ENCODE measurements around the gene CTSL.

The CTSL gene

DNA sequence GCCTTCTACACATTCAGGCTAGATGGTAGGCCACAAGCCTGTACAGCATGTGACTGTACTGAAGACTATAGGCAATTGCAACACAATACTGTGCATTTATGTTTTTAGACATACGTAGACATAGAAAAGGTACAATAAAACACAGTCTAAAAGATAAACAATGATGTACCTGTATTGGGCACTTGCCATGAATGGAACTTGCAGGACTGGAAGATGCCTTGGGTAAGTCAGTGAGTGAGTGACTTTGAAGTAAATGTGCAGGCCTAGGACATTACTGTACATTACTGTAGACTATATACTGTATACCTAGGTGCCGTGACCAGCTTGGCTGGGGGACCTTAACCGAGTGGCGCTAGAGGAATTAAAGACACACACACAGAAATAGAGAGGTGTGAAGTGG is 53.1 kb downstream of the CTSL start:
- H3K4me3 ChIP-seq (ENCODE audit: control insufficient read depth, low read depth, low read length) = no peak overlapping the region
- DNase-seq (ENCODE audit: low read depth) = no peak
- TF ChIP-seq, protein P1, sequence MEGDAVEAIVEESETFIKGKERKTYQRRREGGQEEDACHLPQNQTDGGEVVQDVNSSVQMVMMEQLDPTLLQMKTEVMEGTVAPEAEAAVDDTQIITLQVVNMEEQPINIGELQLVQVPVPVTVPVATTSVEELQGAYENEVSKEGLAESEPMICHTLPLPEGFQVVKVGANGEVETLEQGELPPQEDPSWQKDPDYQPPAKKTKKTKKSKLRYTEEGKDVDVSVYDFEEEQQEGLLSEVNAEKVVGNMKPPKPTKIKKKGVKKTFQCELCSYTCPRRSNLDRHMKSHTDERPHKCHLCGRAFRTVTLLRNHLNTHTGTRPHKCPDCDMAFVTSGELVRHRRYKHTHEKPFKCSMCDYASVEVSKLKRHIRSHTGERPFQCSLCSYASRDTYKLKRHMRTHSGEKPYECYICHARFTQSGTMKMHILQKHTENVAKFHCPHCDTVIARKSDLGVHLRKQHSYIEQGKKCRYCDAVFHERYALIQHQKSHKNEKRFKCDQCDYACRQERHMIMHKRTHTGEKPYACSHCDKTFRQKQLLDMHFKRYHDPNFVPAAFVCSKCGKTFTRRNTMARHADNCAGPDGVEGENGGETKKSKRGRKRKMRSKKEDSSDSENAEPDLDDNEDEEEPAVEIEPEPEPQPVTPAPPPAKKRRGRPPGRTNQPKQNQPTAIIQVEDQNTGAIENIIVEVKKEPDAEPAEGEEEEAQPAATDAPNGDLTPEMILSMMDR (conservative IDR thresholded peaks at IDR 0.05; ENCODE audit: control insufficient read depth, insufficient read depth, low read depth, low read length) = no peak

Data from fibroblast of mammary gland (primary cell).